Fibroblast of pulmonary artery (primary cell): Measurements from ENCODE around the gene NSMF.

Experiments used
- DNase-seq: peaks from one replicate; pipeline ENCODE4 v3.0.0-alpha.2; 2010; ENCODE audit warnings: low read depth
- H3K4me3 ChIP-seq: replicated peaks from 2 replicates; pipeline ENCODE4 v1.5.1; 2011; ENCODE audit warnings: low read depth, mild to moderate bottlenecking, control low read depth, low read length, moderate library complexity
- CTCF ChIP-seq: IDR thresholded peaks from 2 replicates; pipeline ENCODE4 v1.5.1; 2011; ENCODE audit warnings: mild to moderate bottlenecking, control low read depth, low read length, inconsistent platforms; ENCODE audit errors: missing control alignments

NSMF gene

DNA sequence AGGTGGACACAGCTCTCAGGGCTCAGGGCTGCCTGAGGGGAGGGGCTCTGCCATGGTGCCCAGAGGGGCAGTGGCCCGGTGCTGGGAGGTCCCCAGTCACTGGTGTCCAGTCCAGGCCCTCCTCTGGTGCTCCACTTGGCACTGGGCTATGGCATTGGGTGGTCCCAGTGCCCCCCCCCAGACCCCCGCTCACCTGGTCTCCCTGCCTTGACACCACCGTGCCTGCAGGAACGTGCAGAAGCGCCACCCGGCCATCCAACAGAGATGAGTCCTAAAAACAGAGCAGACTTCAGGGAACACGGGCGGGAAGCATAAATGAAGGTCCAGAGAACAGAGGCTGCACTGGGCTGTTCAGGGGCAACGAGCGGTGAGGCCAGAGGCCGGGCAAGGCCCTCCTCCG is 42.3 kb upstream of the NSMF start:
- no peak for TF ChIP-seq CTCF
- no peak for DNase-seq
- H3K4me3 ChIP-seq, result no peak overlapping the region

- DNase-seq, result no peak
- no peak for TF ChIP-seq CTCF
- no peak overlapping the region for H3K4me3 ChIP-seq
These were observed 41.7 kb upstream of the NSMF start for GRCh38 chr9:137500666-137501397.

- no peak for TF ChIP-seq CTCF
- no peak for DNase-seq
- no peak overlapping the region for H3K4me3 ChIP-seq
These were observed 40.9 kb upstream of the NSMF start for GRCh38 chr9:137499858-137500661.

- no peak overlapping the region for H3K4me3 ChIP-seq
- no peak for TF ChIP-seq CTCF
- no peak for DNase-seq
These were observed 40.3 kb upstream of the NSMF start for GRCh38 chr9:137499416-137499815.

GRCh38 chr9:137498720-137499150 is 39.6 kb upstream of the NSMF start:
- TF ChIP-seq CTCF, result no peak
- H3K4me3 ChIP-seq, result no peak overlapping the region
- DNase-seq, result no peak

- TF ChIP-seq CTCF, result no peak
- DNase-seq, result no peak
- H3K4me3 ChIP-seq, result no peak overlapping the region
These were observed 39.0 kb upstream of the NSMF start for GRCh38 chr9:137497921-137498719.
